ENCODE measurements around the gene SLC30A1.

SLC30A1 gene

DNA sequence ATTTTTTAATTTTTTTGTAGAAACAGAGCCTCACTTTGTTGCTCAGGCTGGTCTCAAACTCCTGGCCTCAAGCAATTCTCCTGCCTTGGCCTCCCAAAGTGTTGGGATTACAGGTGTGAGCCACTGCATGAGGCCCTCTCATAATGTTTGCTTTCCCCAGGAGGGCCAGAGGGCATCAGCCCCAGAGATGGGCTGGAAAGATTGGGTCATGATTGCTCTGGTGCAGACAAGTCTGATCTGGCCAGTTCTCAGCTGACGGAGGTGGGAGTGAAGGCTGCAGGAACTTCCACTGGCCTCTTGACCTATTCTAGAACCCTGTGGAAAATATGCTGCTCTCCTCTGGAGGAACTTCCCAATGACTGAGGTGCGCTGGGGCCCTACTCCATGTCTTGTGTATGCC, 43.6 kb downstream of the SLC30A1 start:
- CTCF ChIA-PET = interaction anchor here (0.6 kb wide), 1 partner anchor 19 kb away, joined by 3 read pairs; no protein-coding TSS in a partner anchor
- TF ChIP-seq, protein P1, sequence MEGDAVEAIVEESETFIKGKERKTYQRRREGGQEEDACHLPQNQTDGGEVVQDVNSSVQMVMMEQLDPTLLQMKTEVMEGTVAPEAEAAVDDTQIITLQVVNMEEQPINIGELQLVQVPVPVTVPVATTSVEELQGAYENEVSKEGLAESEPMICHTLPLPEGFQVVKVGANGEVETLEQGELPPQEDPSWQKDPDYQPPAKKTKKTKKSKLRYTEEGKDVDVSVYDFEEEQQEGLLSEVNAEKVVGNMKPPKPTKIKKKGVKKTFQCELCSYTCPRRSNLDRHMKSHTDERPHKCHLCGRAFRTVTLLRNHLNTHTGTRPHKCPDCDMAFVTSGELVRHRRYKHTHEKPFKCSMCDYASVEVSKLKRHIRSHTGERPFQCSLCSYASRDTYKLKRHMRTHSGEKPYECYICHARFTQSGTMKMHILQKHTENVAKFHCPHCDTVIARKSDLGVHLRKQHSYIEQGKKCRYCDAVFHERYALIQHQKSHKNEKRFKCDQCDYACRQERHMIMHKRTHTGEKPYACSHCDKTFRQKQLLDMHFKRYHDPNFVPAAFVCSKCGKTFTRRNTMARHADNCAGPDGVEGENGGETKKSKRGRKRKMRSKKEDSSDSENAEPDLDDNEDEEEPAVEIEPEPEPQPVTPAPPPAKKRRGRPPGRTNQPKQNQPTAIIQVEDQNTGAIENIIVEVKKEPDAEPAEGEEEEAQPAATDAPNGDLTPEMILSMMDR (IDR thresholded peaks at IDR 0.05; ENCODE audit: insufficient read depth, low read length, missing control alignments) = no peak
- no peak overlapping the region for H3K4me3 ChIP-seq (ENCODE audit: low read depth, low read length)
- DNase-seq (ENCODE audit: low read depth, low spot score) = no peak
- POLR2A ChIA-PET = no interaction called here

DNA sequence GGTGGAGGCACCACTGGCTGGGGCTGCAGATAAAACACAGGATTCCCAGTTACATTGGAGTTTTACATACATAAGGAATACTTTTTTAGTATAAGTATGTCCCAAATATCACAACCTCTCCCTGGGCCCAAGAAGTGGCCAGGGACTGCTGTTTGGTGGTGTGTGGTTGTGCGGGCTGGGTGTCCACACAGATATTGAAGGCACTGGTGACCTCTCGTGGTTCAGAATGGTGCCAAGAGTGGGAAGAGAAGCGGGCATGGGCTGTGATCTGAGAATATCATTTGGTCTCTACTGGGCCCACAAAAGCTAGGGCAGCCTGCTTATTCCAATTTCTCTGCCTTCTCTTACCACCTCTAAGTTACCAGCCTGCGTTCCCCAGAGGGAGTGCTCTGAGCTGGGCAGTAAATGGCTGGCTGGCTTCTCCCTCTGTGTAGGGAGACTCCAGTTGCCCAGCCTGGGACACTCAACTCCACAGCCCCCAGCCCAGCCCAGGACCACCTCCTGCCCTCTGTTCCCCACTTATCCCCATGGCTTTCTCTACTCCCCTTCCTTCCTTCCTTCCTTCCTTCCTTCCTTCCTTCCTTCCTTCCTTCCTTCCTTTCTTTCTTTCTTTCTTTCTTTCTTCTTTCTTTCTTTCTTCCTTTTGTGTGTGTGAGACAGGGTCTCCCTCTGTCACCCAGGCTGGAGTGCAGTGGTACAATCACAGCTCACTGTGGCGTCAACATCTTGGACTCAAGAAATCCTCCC, 44.2 kb downstream of the SLC30A1 start:
- CTCF ChIA-PET = interaction anchor here (0.6 to 5.9 kb wide), 2 partner anchors 19 to 20 kb away, joined by 3 to 45 read pairs; no protein-coding TSS in a partner anchor
- no peak for DNase-seq (ENCODE audit: low read depth, low spot score)
- TF ChIP-seq, protein P1 (IDR thresholded peaks at IDR 0.05; ENCODE audit: insufficient read depth, low read length, missing control alignments) = no peak
- POLR2A ChIA-PET = no interaction called here
- no peak overlapping the region for H3K4me3 ChIP-seq (ENCODE audit: low read depth, low read length)

DNA sequence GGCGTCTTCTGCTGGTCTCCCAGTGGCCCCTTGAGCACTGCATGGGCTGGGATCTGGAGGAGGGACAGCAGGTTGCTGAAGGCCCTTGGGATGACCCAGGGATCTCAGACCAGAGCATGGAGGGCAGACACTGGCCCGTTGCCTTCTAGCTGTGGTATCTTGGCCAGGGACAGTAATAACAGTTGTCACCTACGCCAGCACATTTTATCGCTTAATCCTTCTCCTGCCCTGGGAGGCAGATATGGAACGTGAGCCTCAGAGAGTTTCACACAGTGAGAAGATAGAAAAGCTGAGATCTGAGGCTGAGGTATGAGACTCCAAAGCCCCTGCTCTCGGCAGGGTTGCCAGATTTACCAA, 46.9 kb downstream of the SLC30A1 start:
- CTCF ChIA-PET = interaction anchor here (1.0 to 5.9 kb wide), 2 partner anchors 11 to 17 kb away, joined by 3 to 45 read pairs; no protein-coding TSS in a partner anchor
- H3K4me3 ChIP-seq (ENCODE audit: low read depth, low read length) = no peak overlapping the region
- no peak for DNase-seq (ENCODE audit: low read depth, low spot score)
- TF ChIP-seq, protein P1 (IDR thresholded peaks at IDR 0.05; ENCODE audit: insufficient read depth, low read length, missing control alignments) = no peak
- POLR2A ChIA-PET = no interaction called here

DNA sequence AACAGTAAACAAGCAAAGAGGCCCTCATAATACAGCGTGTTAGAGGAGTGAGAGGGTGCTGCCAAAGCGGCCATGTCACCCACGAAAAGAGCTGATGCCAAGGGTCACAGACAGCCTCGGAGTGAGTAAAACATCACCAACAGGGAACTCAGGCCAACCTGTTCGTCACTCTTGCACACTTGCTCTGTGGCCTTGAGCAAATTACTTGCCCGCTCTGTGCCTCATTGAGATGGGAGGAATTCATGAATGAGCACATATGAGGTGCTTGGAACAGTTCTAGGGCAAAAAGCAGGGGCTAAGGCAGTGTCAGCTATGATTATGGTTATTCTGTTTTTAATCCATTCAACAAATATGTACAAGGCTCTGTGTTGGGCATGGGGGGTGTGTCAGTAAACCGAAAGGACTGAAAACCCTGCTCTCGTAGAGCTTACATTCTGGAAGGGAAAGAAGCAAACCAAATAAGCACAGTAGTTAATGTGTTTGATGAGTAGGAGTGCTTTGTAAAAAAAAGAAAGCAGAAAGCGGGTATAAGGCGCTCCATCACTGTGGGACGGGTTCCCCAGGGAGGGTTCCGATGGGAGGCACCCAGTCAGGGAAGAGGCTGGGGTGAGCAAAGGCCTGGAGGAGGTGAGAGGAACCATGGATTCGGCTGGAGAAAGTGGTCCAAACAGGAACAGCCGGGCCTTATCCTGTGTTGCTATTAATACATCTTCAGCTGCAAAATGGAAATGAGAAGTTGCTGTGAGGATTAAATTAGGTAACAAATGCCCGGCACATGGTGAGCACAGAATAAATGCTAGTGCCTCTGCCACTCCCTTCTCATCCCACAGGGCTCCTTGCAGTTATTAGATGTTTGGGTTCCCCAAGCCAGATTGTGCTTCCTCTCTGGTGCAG, 47.5 kb downstream of the SLC30A1 start:
- ChIA-PET POLR2A (no interaction called here), CTCF (interaction anchor here (5.9 kb wide), 1 partner anchor 17 kb away, joined by 45 read pairs; no protein-coding TSS in a partner anchor)
- H3K4me3 ChIP-seq (ENCODE audit: low read depth, low read length) = no peak overlapping the region
- TF ChIP-seq, protein P1 (IDR thresholded peaks at IDR 0.05; ENCODE audit: insufficient read depth, low read length, missing control alignments) = no peak
- DNase-seq (ENCODE audit: low read depth, low spot score) = no peak

DNA sequence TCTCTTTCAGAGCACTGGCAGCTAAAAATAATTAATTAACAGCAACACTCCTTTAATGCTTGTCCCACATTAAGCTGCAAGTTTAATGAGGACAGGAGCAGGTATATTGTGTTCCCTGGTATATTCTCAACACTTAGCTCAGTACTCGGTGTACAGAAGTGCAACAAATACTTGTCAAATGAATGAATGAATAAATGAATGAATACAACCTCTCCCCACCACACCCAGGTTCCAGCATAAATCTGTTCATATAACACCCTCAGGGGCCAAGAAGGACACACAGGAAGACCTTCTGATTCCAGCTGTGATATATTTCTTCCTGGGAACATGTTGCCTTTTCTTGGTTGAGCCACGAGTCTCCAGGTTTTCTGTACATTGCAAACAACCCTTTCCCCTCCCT, 48.9 kb downstream of the SLC30A1 start:
- TF ChIP-seq, protein P1 (IDR thresholded peaks at IDR 0.05; ENCODE audit: insufficient read depth, low read length, missing control alignments) = no peak
- POLR2A ChIA-PET = no interaction called here

DNA sequence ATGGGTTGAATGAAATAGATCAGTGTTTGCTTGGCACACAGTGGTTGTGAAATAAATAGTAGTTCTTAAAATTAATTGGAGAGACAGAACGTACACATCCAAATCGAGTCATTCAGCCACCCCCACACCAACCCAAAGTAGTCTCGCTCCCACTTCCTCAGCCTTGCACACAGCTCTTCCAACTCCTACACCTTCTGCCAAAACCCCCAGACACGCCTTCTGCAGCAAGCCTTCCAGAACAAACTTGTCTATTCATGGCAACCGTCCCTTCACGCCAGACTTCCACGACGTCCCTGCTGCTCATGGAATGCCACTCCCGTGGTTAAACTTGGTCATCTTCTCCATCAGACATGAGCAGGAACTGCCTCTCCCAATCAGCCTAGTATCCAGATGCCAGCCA, 49.5 kb downstream of the SLC30A1 start:
- H3K4me3 ChIP-seq (ENCODE audit: low read depth, low read length) = no peak overlapping the region
- TF ChIP-seq, protein P1 (IDR thresholded peaks at IDR 0.05; ENCODE audit: insufficient read depth, low read length, missing control alignments) = no peak
- ChIA-PET CTCF (interaction anchor here (1.8 to 5.9 kb wide), 3 partner anchors 11 to 206 kb away, joined by 6 to 45 read pairs (median 6); no protein-coding TSS in a partner anchor), POLR2A (no interaction called here)
- DNase-seq (ENCODE audit: low read depth, low spot score) = no peak

More for the DNA sequence above, 48.9 kb downstream of the SLC30A1 start:
- CTCF ChIA-PET = interaction anchor here (1.8 to 5.9 kb wide), 2 partner anchors 11 to 15 kb away, joined by 6 to 45 read pairs; no protein-coding TSS in a partner anchor
- no peak overlapping the region for H3K4me3 ChIP-seq (ENCODE audit: low read depth, low read length)
- no peak for DNase-seq (ENCODE audit: low read depth, low spot score)
